DMS114 treated with DMSO at 0.1 percent for 48 hours (cell line): ENCODE results near the gene WNT16.

Experiments used
- DNase-seq: peaks from one replicate; lab custom pipeline; 2025; ENCODE audit not compliant: unreplicated experiment; lab: John Stamatoyannopoulos, UW

The WNT16 gene

DNA sequence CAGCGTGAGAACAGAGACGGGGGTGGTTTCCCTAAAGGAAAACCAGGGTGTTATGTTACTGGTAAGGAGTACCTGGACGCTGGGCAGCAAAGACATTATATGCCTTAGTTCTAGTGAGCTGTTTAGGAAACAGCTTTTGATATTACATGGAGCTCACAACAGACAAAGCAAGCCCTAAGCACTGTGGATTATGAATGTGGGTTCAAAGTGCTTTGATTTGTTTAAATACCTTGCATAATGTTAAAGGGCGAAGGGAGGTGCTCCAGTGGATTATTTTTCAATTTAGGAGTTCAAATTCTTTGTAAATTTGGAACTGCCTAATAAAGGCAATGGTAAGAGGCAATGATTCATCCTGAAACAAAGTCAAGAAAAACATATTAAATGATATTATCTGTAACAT, 13.8 kb downstream of the WNT16 start:
- no peak for DNase-seq

DNA sequence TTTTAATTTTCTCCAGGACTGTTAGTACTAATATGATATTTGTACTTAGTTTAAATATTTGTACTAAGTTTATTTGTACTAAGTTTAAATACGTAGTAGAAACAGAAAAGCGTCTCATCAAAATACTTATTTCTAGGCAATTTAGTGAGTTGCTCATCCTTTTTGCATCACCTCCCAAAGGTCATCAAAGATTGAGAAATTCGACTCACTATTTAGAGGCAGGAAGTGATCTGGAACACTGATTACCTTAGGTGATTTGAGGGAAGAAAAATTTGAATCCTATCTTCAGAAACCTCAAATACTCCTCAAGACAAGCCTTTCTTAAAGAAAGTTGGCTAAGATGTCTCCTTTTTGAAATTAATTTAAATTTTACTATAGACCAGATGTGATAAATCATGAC, 14.5 kb downstream of the WNT16 start:
- DNase-seq = no peak

DNA sequence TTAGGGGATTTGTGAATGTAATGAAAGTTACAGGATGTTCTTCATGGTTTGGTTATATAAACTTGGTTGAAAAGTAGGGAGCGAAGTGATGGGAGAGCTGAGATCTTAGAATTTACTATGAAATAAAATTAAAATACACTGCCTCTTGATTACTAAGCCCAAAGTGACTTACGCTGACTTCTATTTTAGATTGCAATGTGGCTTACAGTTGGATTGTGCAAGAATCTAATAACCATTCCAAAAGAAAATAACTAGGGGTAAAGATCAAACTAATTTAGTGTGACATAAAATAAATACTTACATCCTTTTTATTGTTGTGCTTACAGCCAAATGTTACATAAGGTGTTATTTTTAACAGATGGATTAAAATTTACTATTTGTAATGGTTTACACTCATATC, 15.3 kb downstream of the WNT16 start:
- no peak for DNase-seq

DNA sequence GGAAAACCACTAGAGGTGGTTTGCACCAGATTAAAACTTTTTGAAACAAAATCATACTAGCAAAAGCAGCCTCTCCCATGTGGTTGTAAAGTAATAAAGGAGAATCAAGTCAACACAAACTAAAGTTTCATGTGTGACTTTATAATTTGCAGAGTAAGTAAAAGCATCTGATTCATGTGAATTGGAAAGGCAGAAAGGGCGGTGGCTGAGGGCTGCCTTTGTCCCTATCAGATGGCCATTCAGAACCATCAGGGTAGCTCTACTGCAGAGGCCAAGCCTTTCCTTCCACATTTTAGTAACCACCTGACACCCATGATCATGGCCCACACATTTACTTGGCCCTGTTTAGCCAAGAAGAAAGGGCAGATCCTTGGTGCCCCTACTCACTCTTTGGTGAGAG, 15.7 kb downstream of the WNT16 start:
- no peak for DNase-seq

DNA sequence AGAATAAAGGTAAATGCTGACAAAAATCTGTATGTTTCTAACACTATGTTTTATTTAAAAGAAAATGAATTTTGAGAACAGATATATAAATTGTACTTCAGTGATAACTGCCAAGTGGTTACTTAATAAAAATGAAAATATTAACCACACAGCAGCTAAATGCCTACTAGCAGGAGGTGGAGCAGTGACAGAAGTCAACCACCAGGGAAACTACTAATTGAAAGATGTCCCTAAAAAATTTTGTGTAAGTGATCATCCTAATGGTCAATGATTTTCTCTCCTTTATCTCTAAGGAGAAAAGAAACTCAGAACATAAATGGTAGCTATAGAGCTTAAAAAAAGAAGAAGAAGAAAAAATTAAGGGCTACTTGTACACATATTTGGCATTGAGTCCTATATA, 22.9 kb downstream of the WNT16 start:
- no peak for DNase-seq

DNA sequence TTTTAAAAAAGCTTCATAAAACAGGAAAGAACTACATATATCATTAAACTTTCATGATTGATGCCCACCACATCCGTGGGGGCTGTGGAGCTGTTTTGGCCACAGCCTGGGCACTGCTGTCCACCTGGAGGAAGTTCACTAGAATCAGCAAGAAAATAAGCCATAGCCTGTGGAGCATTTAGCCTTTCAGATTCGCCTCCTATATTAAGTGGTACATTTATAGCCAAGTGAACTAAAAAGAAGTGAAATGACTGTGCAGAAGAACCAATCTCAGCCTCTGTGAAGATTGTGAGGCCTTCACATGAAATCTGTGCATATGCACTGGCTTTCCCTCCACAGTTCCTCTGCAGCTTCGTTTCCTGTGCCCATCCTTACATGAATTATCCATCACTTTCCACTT, 23.5 kb downstream of the WNT16 start:
- no peak for DNase-seq

DNA sequence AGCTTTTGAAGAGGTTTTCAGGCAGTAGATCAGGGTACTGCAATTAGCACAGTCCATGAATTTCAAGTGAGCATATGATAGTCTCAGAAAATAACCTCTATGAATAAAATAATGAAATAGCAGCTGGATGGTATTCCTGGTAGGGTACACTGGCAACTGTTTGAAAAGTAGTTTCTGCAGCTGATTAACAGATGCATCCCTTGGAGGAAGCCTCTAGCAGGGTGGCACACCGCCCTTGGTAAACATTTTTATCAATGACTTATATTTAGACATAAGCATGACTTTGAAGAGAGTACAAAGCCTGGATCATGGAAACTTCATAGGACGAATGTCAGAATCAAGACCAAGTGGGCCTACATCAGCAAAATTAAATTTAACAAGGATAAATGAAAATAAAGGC, 26.8 kb downstream of the WNT16 start:
- no peak for DNase-seq

DNA sequence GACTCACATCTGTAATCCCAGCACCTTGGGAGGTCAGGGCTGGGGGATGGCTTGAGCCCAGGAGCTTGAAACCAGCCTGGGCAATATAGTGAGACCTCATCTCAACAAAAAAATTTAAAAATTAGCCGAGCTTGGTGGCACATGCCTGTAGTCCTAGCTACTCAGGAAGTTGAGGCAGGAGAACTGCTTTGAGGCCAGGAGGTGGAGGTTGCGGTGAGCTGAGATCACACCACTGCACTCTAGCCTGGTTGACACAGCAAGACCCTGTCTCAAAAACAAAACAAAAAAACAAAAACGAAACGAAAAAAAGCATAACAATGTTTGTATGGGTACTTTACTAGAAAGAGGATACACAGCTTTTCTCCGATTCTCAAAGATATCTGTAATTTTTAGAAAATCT, 31.8 kb downstream of the WNT16 start:
- DNase-seq = no peak

DNA sequence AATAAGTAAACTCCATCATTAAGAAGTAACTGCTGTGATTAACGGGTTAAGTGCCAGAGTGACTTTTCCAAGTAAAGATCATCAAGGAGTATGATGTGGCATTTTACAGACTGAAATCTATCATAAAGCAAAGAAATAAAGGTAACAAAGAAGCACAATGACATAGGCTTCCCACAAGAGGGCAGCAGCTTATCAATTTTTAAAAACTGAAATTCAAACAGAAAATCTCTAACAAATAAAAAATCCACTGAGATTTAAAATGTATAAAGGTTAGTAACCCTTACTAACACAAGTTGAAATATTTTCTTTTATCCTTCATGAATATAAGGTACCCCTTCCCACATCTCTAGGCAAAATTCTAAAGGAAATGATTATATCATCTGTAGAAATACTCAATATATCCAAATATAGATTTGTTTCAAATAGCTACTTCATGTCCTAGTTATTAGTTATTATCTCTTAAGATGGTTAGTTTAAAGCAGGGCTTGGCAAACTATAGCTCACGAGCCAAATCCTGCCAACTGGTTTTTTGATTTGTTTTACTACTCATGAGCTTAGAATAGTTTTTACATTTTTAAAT, 38.1 kb downstream of the WNT16 start:
- DNase-seq = peak; percentile 40

DNA sequence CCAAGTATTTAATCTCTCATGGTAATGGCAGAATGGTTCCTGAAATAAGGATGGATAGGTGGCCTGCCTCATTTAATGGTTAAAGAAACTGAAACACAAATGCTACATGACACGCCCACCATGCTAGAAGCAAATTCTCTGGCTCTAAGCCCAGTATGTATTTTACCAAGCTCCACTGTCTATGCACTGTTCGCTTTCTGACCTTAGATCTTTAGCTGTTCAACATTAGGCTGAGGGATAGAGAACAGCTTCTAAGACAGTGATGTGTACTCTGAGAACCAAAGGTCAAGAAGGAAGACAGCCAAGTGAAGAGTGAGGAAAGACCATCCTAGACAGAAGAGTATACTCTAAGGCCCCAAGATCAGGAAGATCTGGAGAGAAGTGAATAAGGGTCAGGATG, 40.7 kb downstream of the WNT16 start:
- no peak for DNase-seq

DNA sequence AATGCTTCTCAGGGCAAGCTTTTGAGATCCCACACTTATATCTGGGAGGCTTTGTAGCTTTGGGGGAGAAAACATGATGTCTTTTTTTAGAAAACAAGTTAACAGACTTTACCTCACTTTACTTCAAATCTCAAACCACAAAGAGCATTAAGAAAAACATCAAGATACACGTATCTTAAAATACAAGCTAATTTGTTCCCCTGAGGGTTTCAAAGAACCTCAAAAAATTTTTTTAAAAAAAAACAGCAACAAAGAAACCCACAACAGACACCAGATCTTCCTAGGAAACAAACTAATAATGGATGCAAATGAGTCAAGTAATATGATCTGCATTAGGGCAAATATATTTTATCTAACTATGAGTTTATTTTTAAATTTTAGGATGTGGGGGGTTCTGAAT, 42.6 kb downstream of the WNT16 start:
- DNase-seq = no peak

DNA sequence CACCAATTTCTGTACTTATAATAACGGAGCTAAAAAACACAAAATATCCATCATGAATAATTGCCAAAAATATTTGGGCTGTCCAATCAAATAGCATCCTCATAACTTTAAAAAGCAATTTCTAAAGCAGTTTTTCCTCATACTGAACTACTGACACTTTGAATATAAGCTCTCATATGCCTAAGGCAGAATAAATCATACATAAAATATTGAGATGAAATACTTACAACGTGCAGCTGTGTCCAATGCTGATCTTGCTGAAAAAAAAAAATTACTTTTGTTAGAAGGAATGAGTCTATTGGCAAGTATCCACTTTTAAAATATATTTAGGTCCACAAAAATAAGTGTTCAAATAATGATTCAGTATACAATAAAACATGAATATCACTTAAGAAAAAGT, 43.1 kb downstream of the WNT16 start:
- DNase-seq = no peak

DNA sequence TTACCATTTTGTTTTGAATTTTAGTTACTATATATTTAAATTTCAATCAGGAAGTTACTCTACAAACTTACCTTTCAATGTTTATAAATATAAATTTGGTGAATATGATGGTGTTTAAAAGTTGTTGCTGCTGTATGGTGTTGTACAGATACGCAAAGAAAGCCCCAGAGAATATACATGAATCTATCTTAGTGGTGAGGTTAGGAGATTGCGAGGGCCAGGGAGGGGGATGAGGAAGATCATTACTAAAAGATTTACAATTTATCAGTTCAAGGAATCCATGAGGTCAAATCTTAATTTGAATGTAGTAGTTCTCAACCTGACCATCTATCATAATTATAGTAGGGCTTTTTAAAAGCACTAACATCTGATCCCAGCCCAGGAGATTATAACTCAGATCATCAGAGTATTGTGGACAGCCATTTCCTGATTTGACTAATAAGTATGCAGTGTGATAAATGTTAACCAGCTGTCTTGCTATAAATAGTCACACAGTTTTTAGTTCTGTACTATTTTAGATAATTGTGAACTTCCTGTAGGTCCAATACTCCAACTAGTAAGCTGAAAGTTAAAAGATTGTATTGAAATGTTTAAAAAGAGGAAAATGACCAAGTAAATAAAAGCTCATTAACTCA, 43.7 kb downstream of the WNT16 start:
- no peak for DNase-seq

DNA sequence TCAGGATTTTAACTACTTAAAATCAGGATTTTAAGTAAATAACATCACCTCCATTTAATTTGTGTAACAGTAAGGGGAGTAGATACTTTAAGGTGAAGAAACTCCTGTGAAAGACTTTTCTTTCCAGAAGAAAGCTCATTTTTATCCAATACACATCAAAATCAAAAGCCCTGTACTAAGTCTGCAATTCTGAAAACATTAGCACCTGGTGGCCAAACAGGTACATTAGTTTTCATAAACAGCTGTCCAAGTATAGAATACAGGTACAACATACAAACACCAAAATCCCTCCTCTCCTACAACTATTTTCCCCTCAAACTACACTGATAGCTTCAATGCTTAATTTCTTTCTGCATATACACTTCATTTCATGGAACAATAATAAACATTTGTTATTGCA, 44.4 kb downstream of the WNT16 start:
- DNase-seq = no peak

DNA sequence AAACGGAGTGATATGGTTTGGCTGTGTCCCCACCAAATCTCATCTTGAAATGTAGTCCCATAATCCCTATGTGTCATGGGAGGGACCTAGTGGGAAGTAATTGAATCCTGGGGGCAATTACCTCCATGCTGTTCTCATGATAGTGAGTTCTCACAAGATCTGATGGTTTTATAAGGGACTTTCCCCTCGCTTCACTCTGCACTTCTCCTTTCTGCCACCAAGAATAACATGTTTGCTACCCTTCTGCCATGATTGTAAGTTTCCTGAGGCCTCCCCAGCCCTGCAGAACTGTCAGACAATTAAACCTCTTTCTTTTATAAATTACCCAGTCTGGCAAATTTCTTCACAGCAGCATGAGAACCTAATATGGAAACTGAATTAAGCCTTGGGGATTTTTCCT, 48.2 kb downstream of the WNT16 start:
- DNase-seq = no peak

DNA sequence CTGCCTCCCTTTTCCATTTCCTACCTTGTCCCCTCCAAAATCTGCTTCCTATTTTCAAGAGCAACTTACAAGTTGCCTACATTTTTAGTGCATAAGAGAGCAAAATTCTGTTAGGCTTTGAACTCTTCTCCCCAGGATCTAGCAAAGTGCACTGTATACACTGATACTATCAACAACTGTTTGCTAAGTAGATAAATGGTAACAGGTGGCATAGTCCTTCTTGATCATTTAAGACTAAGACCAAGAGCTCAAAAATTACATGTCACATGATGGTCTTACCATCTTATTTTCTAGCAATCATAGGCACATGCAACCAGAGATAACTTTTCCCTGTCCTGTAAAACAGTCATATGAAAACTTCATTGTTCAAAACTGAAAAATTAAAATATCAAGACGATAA, 51.1 kb downstream of the WNT16 start:
- no peak for DNase-seq

DNA sequence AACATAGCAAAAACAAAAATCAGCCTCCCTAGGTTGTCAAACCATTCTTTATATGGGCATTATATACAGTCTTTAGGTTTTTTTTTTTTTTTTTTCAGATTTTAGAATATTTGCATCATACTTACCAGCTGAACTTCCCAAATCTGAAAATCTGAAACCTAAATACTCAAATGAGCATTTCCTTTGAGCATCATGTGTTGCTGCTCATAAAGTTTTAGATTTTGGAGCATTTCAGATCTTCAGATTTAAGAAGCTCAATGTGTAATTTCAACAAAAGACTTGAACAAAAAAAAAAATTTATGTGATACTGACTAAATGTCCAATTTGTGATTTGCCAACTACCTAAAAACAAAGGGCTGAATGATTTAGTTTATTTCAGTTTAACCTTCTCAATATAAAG, 53.7 kb downstream of the WNT16 start:
- no peak for DNase-seq

DNA sequence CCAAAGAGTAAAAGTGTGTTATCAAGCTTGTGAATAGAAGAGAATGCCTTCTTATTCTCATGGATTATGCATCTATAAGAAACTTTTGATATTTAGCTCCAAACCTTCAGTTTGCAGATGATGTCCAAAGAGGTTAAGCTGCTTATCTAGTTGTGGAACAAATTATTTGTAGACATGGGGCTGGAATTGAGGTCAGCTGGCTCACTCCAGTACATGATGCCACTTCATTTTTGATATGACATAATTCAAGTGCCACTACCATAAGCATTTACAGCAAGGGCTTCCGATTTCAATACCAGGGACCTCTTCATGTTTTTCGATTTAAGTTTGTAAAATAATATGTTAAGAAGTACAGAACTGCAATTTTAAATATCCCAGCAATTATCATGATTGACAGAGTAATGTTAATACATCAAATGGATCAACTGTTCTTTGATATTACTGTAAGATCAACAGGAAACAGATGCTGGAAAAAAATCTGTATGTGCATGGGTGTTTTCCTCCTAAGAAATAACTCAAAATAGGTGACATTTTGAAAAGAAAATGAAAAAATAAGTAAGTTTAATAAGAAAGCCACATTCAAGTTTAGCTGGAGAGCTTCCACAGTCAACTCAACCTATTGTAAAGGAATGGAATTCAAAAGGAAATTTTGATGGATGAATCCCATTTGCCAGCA, 54.6 kb downstream of the WNT16 start:
- DNase-seq = no peak

DNA sequence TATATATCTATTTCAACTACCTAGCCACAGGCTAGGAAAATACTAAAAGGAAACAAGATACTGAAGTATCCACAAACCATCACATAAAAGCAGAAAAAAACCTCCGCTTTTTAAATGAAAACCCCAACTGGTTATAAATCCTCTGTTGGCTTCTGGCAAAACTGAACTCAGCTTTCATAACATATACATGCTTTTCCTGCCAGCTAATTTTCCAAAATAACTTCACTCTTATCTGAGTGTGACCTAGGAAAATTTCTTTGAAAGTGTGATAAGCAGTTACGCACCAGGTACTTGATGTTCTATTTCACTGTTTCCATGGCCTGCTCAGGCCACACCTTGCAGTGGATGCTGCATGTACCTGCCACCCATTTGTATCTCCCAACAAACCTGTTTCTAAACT, 55.5 kb downstream of the WNT16 start:
- DNase-seq = no peak

DNA sequence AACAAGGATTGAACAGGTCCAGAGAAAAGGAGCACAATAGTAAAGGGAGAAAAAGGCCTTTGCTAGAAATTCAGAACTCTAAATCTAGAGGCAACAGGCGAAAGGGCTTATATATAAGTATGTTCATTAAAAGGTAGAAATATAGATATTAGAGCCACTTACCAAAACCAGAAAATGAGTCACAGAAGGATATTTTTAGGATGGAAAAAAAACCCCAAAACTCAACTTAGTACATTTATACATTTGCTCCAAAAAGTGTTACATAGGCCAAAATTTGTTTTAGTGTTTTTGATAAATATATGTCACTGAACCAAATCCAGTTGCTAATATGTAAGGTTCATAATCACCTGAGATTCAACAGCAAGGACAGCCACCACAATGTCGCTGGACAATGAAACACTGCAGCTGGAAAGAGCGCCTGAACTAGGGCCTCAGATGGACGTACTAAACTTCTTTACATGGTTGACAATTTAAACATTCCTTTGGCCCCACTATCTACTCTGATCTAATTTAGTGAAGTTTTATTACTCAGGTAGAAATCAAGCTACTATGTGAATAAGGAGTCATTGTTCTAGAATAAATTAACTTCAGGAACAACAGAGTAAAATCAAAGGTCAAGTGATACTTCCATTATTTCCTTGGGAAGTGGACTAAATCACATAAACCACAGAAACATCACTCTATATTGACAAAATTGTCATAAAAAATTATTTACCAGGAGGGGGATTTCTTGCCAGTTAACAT, 56.4 kb downstream of the WNT16 start:
- DNase-seq = no peak

DNA sequence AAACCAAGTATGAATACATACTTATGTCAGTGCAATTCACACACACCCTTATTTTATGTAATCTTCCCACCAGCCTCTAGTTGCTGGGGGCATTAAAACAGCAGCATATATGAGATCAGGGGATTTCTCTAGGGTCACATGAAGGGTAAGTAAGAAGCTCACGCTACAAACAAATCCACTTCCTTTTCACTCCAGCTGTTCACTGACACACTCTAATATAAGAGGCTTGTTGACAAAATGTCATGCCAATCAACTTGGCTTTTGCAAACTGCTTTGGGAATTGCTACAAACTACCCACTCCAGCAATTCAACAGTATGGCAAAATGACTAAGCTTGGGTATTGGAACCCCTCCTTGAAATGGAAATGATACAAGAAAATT, 57.0 kb downstream of the WNT16 start:
- DNase-seq = no peak

DNA sequence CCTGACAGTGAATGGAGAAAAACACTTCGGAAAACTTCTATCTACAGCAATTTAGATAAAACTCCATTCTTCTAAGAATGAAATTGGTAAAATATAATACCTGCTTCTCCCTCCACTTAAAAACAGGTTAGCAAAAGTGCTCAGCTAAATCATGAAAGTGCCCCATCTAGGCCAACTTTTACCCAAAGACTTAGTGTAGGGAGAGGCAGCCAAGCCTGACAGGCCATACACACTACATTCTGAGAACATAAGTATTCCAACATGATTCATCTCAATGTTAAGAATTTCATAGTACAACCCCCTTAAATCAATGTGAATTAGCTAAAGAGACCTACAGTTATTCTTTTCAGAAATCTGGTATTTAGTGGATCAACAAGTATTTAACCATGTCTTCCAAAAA, 60.1 kb downstream of the WNT16 start:
- no peak for DNase-seq
